ENCODE data around the gene METAP1D.

The METAP1D gene

DNA sequence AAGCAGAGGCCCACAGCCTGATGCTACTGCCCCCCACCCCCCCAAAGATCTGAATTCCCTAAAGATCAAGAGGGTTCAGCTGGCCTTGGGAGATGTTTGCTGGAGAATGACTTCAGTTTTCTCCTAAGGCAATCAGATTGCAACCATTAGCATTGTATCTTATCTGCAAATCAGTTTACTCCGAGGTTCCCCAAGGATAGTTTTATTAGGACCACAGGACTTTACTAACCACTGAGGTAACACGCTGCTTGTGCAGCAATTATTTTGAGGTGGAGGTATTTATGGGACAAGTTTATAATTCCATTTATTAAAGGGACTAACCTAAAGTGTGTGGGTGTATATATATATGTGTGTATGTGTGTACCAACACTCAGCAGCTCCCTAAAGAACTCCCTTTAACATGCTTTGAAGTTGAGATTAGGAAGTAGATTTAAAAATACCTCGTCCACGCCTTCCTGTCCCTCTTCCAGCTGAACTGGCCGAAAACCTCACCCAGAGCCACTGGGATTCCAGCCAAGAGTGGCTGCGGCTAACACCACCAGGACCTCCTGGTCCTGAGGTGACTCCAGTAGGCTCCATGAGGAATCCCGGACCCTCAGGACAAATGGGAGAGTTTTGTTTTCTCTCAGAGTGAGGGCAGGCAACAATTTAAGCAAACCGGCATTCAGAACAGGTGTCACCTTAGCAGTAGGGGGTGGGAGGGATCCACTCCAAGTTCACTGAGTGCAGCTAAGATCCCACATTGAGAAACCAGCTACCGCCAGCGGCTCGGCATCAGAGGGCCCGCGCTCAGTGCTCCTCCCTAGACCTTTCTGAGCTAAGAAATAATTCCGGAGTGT, 82.6 kb downstream of the METAP1D start:
- DNase-seq (ENCODE audit: extremely low read depth, low read depth) = no peak
- no peak for TF ChIP-seq CTCF (IDR thresholded peaks at IDR 0.05; ENCODE audit: low read depth, low read length)

DNA sequence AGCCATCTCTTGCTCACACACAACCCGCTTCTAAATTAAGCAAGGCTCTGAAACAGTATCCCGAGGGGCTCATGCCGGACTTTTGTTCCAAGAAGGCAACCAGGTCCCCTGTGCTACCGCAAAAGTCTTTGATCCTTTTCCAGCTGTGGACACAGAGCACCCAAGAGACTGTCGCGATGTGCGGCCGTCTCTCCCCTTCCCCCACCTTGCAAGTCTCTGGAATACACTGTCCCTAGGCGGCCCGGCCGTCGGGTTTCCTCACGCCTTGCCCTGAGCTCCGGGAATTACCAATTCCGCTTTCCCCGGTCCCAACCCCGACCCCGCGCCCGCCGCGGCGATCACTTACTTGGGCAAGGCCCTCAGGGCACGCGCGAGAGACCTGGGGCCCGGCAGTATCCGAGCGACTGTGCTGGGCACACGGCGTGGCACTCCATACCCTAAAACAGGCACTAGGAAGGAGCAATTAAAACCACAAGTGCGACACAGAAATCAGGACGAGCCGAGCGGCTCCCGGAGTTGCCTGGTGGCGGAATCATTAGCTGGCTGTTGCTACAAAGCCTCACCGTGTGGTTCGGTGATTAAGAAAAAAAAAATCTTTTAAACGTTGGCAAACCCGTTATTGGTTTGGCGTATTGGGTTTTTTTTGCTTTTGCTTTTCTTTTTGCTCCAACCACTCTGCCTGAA, 83.3 kb downstream of the METAP1D start:
- no peak for DNase-seq (ENCODE audit: extremely low read depth, low read depth)
- no peak; the same call in 1 of the 2 replicates for TF ChIP-seq CTCF (IDR thresholded peaks at IDR 0.05; ENCODE audit: low read depth, low read length)

DNA sequence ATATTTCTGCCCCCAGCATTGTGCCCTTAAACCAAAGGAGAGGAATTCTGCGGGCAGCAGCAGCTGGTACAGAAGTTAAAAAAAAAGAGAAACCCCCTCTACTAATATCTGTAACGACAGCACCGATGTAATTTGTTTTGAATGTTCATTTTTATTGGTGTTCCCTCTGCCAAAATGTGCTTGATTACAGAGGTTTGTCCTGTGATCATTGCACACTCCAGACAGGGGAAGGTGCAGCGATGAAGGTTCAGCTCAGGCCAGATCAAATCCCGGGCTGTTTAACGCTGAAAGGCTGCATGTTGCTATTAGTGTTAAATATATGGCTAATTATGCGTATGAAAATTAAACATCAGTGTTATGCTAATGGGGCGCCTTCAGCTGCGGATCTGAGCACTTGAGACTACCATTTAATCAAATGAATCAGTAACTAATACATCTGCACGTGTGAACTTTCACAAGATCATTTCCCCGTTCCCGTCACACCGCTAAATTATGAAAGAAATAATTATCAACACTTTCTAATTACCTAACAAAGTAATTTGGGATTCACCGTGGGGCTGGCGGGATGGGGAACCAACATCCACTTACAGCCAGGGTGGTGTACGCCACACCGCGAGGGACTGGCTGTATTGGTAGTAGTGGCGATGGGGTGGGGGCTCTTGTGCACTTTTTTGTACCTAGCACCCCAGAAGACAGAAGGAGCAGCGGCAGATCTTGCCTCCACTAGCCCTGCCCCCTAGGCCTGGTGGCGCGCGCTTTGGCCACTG, 84.1 kb downstream of the METAP1D start:
- no peak for DNase-seq (ENCODE audit: extremely low read depth, low read depth)
- no peak for TF ChIP-seq CTCF (IDR thresholded peaks at IDR 0.05; ENCODE audit: low read depth, low read length)

- no peak for TF ChIP-seq CTCF (IDR thresholded peaks at IDR 0.05; ENCODE audit: low read depth, low read length)
These were observed 84.6 kb downstream of the METAP1D start for GRCh38 chr2:172084395-172084644.

DNA sequence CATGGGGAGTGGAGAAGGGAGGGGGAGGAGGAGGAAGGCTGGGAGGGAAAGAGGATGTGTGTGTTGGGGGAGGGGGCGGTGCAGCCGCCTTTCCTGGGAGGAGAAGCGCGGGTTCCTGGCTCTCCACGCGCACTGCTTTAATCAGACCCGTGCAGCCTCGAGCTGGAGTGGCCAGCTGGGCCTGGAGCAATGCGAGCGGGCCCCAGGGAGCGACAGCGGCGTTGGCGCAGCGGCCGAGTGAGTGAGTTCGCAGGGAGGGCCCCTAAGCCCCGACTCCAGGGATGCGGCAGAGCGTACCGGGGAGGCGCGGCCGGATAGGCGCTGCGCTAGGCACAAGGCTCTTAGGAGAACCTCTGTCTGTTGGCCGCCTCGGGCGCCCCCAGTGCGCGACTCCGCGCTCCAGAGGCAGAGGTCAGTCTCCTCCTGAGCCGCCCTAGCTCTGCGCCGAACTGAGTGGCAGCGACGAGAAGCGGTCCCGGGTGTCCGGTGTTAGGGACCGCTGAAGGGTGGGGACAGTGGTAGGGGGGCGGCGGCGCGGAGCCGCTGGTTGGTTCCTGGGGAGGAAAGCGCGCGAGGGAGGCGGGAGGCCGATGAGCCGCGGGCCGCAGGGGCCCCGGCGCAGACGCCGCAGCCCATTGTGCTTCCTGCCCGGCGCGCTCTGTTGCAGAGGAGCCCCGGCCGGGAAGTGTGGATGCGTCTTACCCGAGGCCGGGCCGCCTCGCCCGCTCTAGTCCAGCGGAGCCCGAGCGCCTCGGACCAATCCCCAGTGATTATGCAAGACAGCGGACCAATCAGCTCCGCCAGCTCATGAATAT, 85.1 kb downstream of the METAP1D start:
- DNase-seq (ENCODE audit: extremely low read depth, low read depth) = peak; percentile 95

More at GRCh38 chr2:172084395-172084644, 84.6 kb downstream of the METAP1D start:
- DNase-seq (ENCODE audit: extremely low read depth, low read depth) = no peak

More for the DNA sequence above, 85.1 kb downstream of the METAP1D start:
- no peak; the same call in 1 of the 2 replicates for TF ChIP-seq CTCF (IDR thresholded peaks at IDR 0.05; ENCODE audit: low read depth, low read length)

Measured in AG09319 (cell line).